ENCODE results near the gene EN1.

The EN1 gene

GRCh38 chr2:118806797-118807667 lies 40.4 kb downstream of the EN1 start:
- DNase-seq (ENCODE audit: insufficient read length, low spot score) (no peak), FAIRE-seq (no peak)
- no peak for TF ChIP-seq POLR2AphosphoS5 (IDR thresholded peaks at IDR 0.05; ENCODE audit: low read depth, low read length)
- TF ChIP-seq PAX5 (IDR thresholded peaks at IDR 0.05; ENCODE audit: insufficient read depth, low read length, severe bottlenecking), result no peak
- TF ChIP-seq SPI1 (IDR thresholded peaks at IDR 0.05; ENCODE audit: low read depth, low read length), result no peak
- TF ChIP-seq POU2F2 (IDR thresholded peaks at IDR 0.05; ENCODE audit: low read depth, low read length), result no peak
- no peak for TF ChIP-seq TAF1 (IDR thresholded peaks at IDR 0.05; ENCODE audit: low read depth, low read length)
- TF ChIP-seq POLR2A (IDR thresholded peaks at IDR 0.05; ENCODE audit: low read depth, low read length), result no peak

GRCh38 chr2:118805064-118805690 lies 42.3 kb downstream of the EN1 start:
- FAIRE-seq (no peak), DNase-seq (ENCODE audit: insufficient read length, low spot score) (no peak)

GRCh38 chr2:118803012-118803411 lies 44.4 kb downstream of the EN1 start:
- no peak for TF ChIP-seq POU2F2 (IDR thresholded peaks at IDR 0.05; ENCODE audit: low read depth, low read length)
- no peak for TF ChIP-seq POLR2A (IDR thresholded peaks at IDR 0.05; ENCODE audit: low read depth, low read length)
- TF ChIP-seq SPI1 (IDR thresholded peaks at IDR 0.05; ENCODE audit: low read depth, low read length), result no peak
- no peak for FAIRE-seq
- DNase-seq (ENCODE audit: insufficient read length, low spot score), result no peak

More at GRCh38 chr2:118805064-118805690, 42.3 kb downstream of the EN1 start:
- TF ChIP-seq PAX5 (IDR thresholded peaks at IDR 0.05; ENCODE audit: insufficient read depth, low read length, severe bottlenecking) (no peak), POLR2AphosphoS5 (IDR thresholded peaks at IDR 0.05; ENCODE audit: low read depth, low read length) (no peak), POLR2A (IDR thresholded peaks at IDR 0.05; ENCODE audit: low read depth, low read length) (no peak), TAF1 (IDR thresholded peaks at IDR 0.05; ENCODE audit: low read depth, low read length) (no peak), POU2F2 (IDR thresholded peaks at IDR 0.05; ENCODE audit: low read depth, low read length) (no peak)

GRCh38 chr2:118801151-118801550 lies 46.3 kb downstream of the EN1 start:
- no peak for DNase-seq (ENCODE audit: insufficient read length, low spot score)
- TF ChIP-seq PAX5 (IDR thresholded peaks at IDR 0.05; ENCODE audit: insufficient read depth, low read length, severe bottlenecking) (no peak), SPI1 (IDR thresholded peaks at IDR 0.05; ENCODE audit: low read depth, low read length) (no peak), POLR2A (IDR thresholded peaks at IDR 0.05; ENCODE audit: low read depth, low read length) (no peak), TAF1 (IDR thresholded peaks at IDR 0.05; ENCODE audit: low read depth, low read length) (no peak), POLR2AphosphoS5 (IDR thresholded peaks at IDR 0.05; ENCODE audit: low read depth, low read length) (no peak), POU2F2 (IDR thresholded peaks at IDR 0.05; ENCODE audit: low read depth, low read length) (no peak)
- no peak for FAIRE-seq

- no peak for TF ChIP-seq POLR2AphosphoS5 (IDR thresholded peaks at IDR 0.05; ENCODE audit: low read depth, low read length)
- TF ChIP-seq POLR2A (IDR thresholded peaks at IDR 0.05; ENCODE audit: low read depth, low read length), result no peak
- no peak for TF ChIP-seq SPI1 (IDR thresholded peaks at IDR 0.05; ENCODE audit: low read depth, low read length)
- TF ChIP-seq POU2F2 (IDR thresholded peaks at IDR 0.05; ENCODE audit: low read depth, low read length), result no peak
- no peak for DNase-seq (ENCODE audit: insufficient read length, low spot score)
- no peak for FAIRE-seq
These were observed 46.7 kb downstream of the EN1 start for GRCh38 chr2:118800736-118801135.

- no peak for FAIRE-seq
- no peak for TF ChIP-seq POU2F2 (IDR thresholded peaks at IDR 0.05; ENCODE audit: low read depth, low read length)
- no peak for TF ChIP-seq POLR2AphosphoS5 (IDR thresholded peaks at IDR 0.05; ENCODE audit: low read depth, low read length)
- no peak for TF ChIP-seq SPI1 (IDR thresholded peaks at IDR 0.05; ENCODE audit: low read depth, low read length)
- TF ChIP-seq PAX5 (IDR thresholded peaks at IDR 0.05; ENCODE audit: insufficient read depth, low read length, severe bottlenecking), result no peak
- no peak for TF ChIP-seq POLR2A (IDR thresholded peaks at IDR 0.05; ENCODE audit: low read depth, low read length)
- no peak for TF ChIP-seq TAF1 (IDR thresholded peaks at IDR 0.05; ENCODE audit: low read depth, low read length)
- DNase-seq (ENCODE audit: insufficient read length, low spot score), result no peak
These were observed 52.9 kb downstream of the EN1 start for GRCh38 chr2:118794546-118794945.
